Neural progenitor cell (in vitro differentiated cells): ENCODE results near the gene WIZ. TPM values are rescaled to one million over a fixed set of nuclear protein-coding genes. Genes with fewer than 3 reads are reported as not detected.
A peak's percentile ranks its signal among the peaks of the same experiment; 100 is the strongest.

Experiments
- DNase-seq: peaks from one replicate; pipeline ENCODE4 v3.0.0-alpha.2; 2016; ENCODE audit warnings: low spot score
- H2AFZ ChIP-seq: fragments of 200-600 bp; sonication (generic); replicated peaks from 2 replicates; pipeline ENCODE4 v1.6.1; 2016; ENCODE audit warnings: antibody characterized with exemption
- H3F3A ChIP-seq: fragments of 200-600 bp; sonication (generic); 2 replicates; pipeline ENCODE4 v1.6.1; 2016; ENCODE audit warnings: antibody characterized with exemption, low read depth
- H3K27ac ChIP-seq: fragments of 200-600 bp; sonication (generic); 2 replicates; pipeline ENCODE4 v1.5.1; 2016; ENCODE audit warnings: mild to moderate bottlenecking
- H3K27me3 ChIP-seq: fragments of 200-600 bp; sonication (generic); 2 replicates; pipeline ENCODE4 v1.6.1; 2016; ENCODE audit warnings: mild to moderate bottlenecking, moderate library complexity
- H3K36me3 ChIP-seq: fragments of 200-600 bp; sonication (generic); 2 replicates; pipeline ENCODE4 v1.5.1; 2016
- H3K4me1 ChIP-seq: fragments of 200-600 bp; sonication (generic); 2 replicates; pipeline ENCODE4 v1.6.1; 2016; ENCODE audit warnings: mixed run types
- H3K4me2 ChIP-seq: fragments of 200-600 bp; sonication (generic); 2 replicates; pipeline ENCODE4 v1.6.1; 2016
- H3K4me3 ChIP-seq: fragments of 200-600 bp; sonication (generic); 2 replicates; pipeline ENCODE4 v1.5.1; 2016
- H3K79me2 ChIP-seq: fragments of 200-600 bp; sonication (generic); 2 replicates; pipeline ENCODE4 v1.6.1; 2016; ENCODE audit warnings: low read depth
- H3K9ac ChIP-seq: fragments of 200-600 bp; sonication (generic); 2 replicates; pipeline ENCODE4 v1.6.1; 2016
- H3K9me3 ChIP-seq: fragments of 200-600 bp; sonication (generic); 2 replicates; pipeline ENCODE4 v1.5.1; 2016; ENCODE audit warnings: low read depth
- H4K20me1 ChIP-seq: fragments of 200-600 bp; sonication (generic); 2 replicates; pipeline ENCODE4 v1.6.1; 2016; ENCODE audit warnings: low read depth
- H3K27ac Mint-ChIP-seq: 3 replicates; pipeline ENCODE4 v1.8.0; 2021; ENCODE audit warnings: mixed read lengths
- H3K27me3 Mint-ChIP-seq: 2 replicates; pipeline ENCODE4 v1.8.0; 2022; ENCODE audit warnings: low read depth, mild to moderate bottlenecking, inconsistent platforms, moderate library complexity, mixed read lengths; ENCODE audit not compliant: insufficient read depth
- H3K36me3 Mint-ChIP-seq: 3 replicates; pipeline ENCODE4 v1.8.0; 2021; ENCODE audit warnings: mixed read lengths
- H3K4me1 Mint-ChIP-seq: 3 replicates; pipeline ENCODE4 v1.8.0; 2021; ENCODE audit warnings: mixed read lengths
- H3K4me3 Mint-ChIP-seq: 3 replicates; pipeline ENCODE4 v1.8.0; 2021; ENCODE audit warnings: mild to moderate bottlenecking, moderate library complexity, mixed read lengths
- H3K9me3 Mint-ChIP-seq: 3 replicates; pipeline ENCODE4 v1.8.0; 2020; ENCODE audit warnings: mixed read lengths
- CTCF ChIP-seq: fragments of 200-600 bp; sonication (generic); IDR thresholded peaks from 2 replicates; pipeline ENCODE4 v1.5.1; 2017; ENCODE audit warnings: antibody characterized with exemption, mild to moderate bottlenecking
- EZH2 ChIP-seq: fragments of 200-600 bp; sonication (generic); IDR thresholded peaks from 2 replicates; pipeline ENCODE4 v1.6.1; 2017; ENCODE audit warnings: antibody characterized with exemption, mild to moderate bottlenecking, moderate library complexity
- EZH2phosphoT487 ChIP-seq: fragments of 200-600 bp; sonication (generic); IDR thresholded peaks from 2 replicates; pipeline ENCODE4 v1.6.1; 2017; ENCODE audit warnings: antibody characterized with exemption
- total RNA-seq: library from RNA; depleted of rRNA; stranded (reverse); fragments of >200 nt; gene quantifications from 2 replicates; pipeline ENCODE4 v1.2.3, GENCODE V29; 2015; ENCODE audit warnings: low replicate concordance

WIZ gene
- total RNA-seq, 1 donor from 2014 or later = 9.1 TPM

- Histone ChIP-seq H3K9ac (no peak overlapping the region), H3F3A (peaks cover 44% of the 10 kb centered on the region), H3K4me2 (no peak overlapping the region), H3K79me2 (no peaks in the 10 kb centered on the region), H3K9me3 (no peaks in the 10 kb centered on the region), H3K4me1 (peaks cover 5% of the 10 kb centered on the region), H2AFZ (no peak overlapping the region), H3K27me3 (peaks cover 69% of the 10 kb centered on the region), H4K20me1 (peaks cover 36% of the 10 kb centered on the region), H3K4me3 (no peak overlapping the region), H3K36me3 (no peaks in the 10 kb centered on the region), H3K27ac (no peak overlapping the region)
- peak overlapping the region; percentile 7 for H3K27ac Mint-ChIP-seq
- no peak for DNase-seq
- H3K4me3 Mint-ChIP-seq = peak overlapping the region; percentile 28
- no peak for TF ChIP-seq EZH2phosphoT487
- TF ChIP-seq CTCF = peak; percentile 32
- no peak for TF ChIP-seq EZH2
- H3K4me1 Mint-ChIP-seq = peaks cover 13% of the 10 kb centered on the region
- peaks cover 42% of the 10 kb centered on the region for H3K27me3 Mint-ChIP-seq
- H3K9me3 Mint-ChIP-seq = no peaks in the 10 kb centered on the region
- peaks cover 2% of the 10 kb centered on the region for H3K36me3 Mint-ChIP-seq
These were observed 4.4 kb upstream of the WIZ start for GRCh38 chr19:15453906-15454860.

- H3K9me3 ChIP-seq = no peaks in the 10 kb centered on the region
- peaks cover 46% of the 10 kb centered on the region for H3K27me3 Mint-ChIP-seq
- peak overlapping the region; percentile 73 for H3K4me2 ChIP-seq
- no peaks in the 10 kb centered on the region for H3K9me3 Mint-ChIP-seq
- peak; percentile 37 for TF ChIP-seq CTCF
- TF ChIP-seq EZH2 = peak; percentile 75
- TF ChIP-seq EZH2phosphoT487 = peak; percentile 75
- H3K79me2 ChIP-seq = no peaks in the 10 kb centered on the region
- H3F3A ChIP-seq = peaks cover 55% of the 10 kb centered on the region
- H4K20me1 ChIP-seq = peaks cover 34% of the 10 kb centered on the region
- no peak overlapping the region for H3K9ac ChIP-seq
- peaks cover 58% of the 10 kb centered on the region for H3K27me3 ChIP-seq
- peak overlapping the region; percentile 43 for H3K4me3 ChIP-seq
- H3K4me1 Mint-ChIP-seq = peaks cover 20% of the 10 kb centered on the region
- H3K4me1 ChIP-seq = peaks cover 12% of the 10 kb centered on the region
- H3K36me3 ChIP-seq = no peaks in the 10 kb centered on the region
- peak; percentile 64 for DNase-seq
- H2AFZ ChIP-seq = peak overlapping the region; percentile 71
- no peak overlapping the region for H3K27ac ChIP-seq
- H3K36me3 Mint-ChIP-seq = peaks cover 2% of the 10 kb centered on the region
- peak overlapping the region; percentile 77 for H3K4me3 Mint-ChIP-seq
- no peak overlapping the region for H3K27ac Mint-ChIP-seq
These were observed 3.4 kb upstream of the WIZ start for GRCh38 chr19:15453091-15453578.

GRCh38 chr19:15452111-15453047, 2.6 kb upstream of the WIZ start:
- Histone ChIP-seq H3K4me3 (peak overlapping the region; percentile 43), H3K4me2 (peak overlapping the region; percentile 73), H3K27me3 (peaks cover 51% of the 10 kb centered on the region), H3K9ac (no peak overlapping the region), H3K27ac (no peak overlapping the region), H2AFZ (peak overlapping the region; percentile 71), H3K36me3 (no peaks in the 10 kb centered on the region), H3F3A (peaks cover 55% of the 10 kb centered on the region), H3K79me2 (no peaks in the 10 kb centered on the region), H4K20me1 (peaks cover 29% of the 10 kb centered on the region), H3K9me3 (no peaks in the 10 kb centered on the region), H3K4me1 (peaks cover 12% of the 10 kb centered on the region)
- H3K9me3 Mint-ChIP-seq = no peaks in the 10 kb centered on the region
- H3K36me3 Mint-ChIP-seq = peaks cover 2% of the 10 kb centered on the region
- H3K27ac Mint-ChIP-seq = no peak overlapping the region
- H3K4me1 Mint-ChIP-seq = peaks cover 20% of the 10 kb centered on the region
- peak overlapping the region; percentile 78 for H3K4me3 Mint-ChIP-seq
- TF ChIP-seq CTCF = no peak
- H3K27me3 Mint-ChIP-seq = peaks cover 43% of the 10 kb centered on the region
- DNase-seq = peak; percentile 96
